Thyroid gland (tissue), 4 donors: ENCODE measurements around the gene SLC11A2. TPM values are rescaled to one million over a fixed set of nuclear protein-coding genes. Genes with fewer than 3 reads are reported as not detected.

Experiments
- DNase-seq, 2 donors: peaks; one replicate each; pipeline ENCODE4 v3.0.0-alpha.2; 2019
- H3K27ac ChIP-seq, 3 donors: fragments of 200-600 bp; sonication (generic); 1 replicate in 2 of 3; 2 replicates in 1 of 3; pipeline ENCODE4 v1.5.1; 2016 to 2019; ENCODE audit warnings: mild to moderate bottlenecking in 1 of 3, moderate library complexity in 1 of 3
- H3K27me3 ChIP-seq: fragments of 200-600 bp; sonication (generic); one replicate; pipeline ENCODE4 v1.5.1; 2019
- H3K36me3 ChIP-seq, 2 donors: fragments of 200-600 bp; sonication (generic); one replicate each; pipeline ENCODE4 v1.5.1; 2016 to 2019
- H3K4me1 ChIP-seq, 2 donors: fragments of 200-600 bp; sonication (generic); one replicate each; pipeline ENCODE4 v1.5.1; 2017 to 2019
- H3K4me3 ChIP-seq, 3 donors: fragments of 200-600 bp; sonication (generic); replicated peaks in 1 of 3; 1 replicate in 2 of 3; 2 replicates in 1 of 3; pipeline ENCODE4 v1.5.1; 2016; ENCODE audit warnings: mild to moderate bottlenecking in 1 of 3
- H3K9me3 ChIP-seq: fragments of 200-600 bp; sonication (generic); one replicate; pipeline ENCODE4 v1.5.1; 2017
- POLR2A ChIP-seq, 2 donors: fragments of 450-650 bp; IDR thresholded peaks; one replicate each; pipeline ENCODE4 v1.6.1; 2017; ENCODE audit warnings: antibody characterized with exemption in 2 of 2, mild to moderate bottlenecking in 2 of 2, moderate library complexity in 1 of 2
- WGBS, 2 donors: methylation state at CpG; one replicate each; pipeline ENCODE4 v1.1.5; 2017; 5-methylcytosine and 5-hydroxymethylcytosine counted together
- intact Hi-C: fragments of 100-400 bp; cut with DNase I; formaldehyde crosslinking; loops from one replicate; pipeline ENCODE4 v1.15.1; 2023
- total RNA-seq, 4 donors: library from RNA; depleted of rRNA; stranded (reverse); fragments of >200 nt; gene quantifications; one replicate each; pipeline ENCODE4 v1.2.3, GENCODE V29; 2016
- TF ChIP-seq, protein P1 (sequence below), 6 experiments: fragments of 200-600 bp in 3 of 6; fragments of 450-650 bp in 3 of 6; sonication (generic) in 3 of 6; IDR thresholded peaks; one replicate each; pipeline ENCODE4 v1.5.1; 2016 to 2019; ENCODE audit warnings: antibody characterized with exemption in 6 of 6, mild to moderate bottlenecking in 2 of 6, inconsistent platforms in 1 of 6, moderate library complexity in 1 of 6

Gene SLC11A2
- total RNA-seq, 4 donors from 2014 or later: 100 to 163 (median 140) TPM

- Histone ChIP-seq H3K9me3 (no peaks in the 10 kb centered on the region), H3K27me3 (no peaks in the 10 kb centered on the region), H3K4me3 (no peak overlapping the region), H3K36me3 (peaks cover 12 to 14% of the 10 kb centered on the region in 2 donors), H3K27ac (peak overlapping the region; percentile 82 to 92 (median 85)), H3K4me1 (peaks cover 61 to 86% of the 10 kb centered on the region in 2 donors)
- TF ChIP-seq, protein P1, sequence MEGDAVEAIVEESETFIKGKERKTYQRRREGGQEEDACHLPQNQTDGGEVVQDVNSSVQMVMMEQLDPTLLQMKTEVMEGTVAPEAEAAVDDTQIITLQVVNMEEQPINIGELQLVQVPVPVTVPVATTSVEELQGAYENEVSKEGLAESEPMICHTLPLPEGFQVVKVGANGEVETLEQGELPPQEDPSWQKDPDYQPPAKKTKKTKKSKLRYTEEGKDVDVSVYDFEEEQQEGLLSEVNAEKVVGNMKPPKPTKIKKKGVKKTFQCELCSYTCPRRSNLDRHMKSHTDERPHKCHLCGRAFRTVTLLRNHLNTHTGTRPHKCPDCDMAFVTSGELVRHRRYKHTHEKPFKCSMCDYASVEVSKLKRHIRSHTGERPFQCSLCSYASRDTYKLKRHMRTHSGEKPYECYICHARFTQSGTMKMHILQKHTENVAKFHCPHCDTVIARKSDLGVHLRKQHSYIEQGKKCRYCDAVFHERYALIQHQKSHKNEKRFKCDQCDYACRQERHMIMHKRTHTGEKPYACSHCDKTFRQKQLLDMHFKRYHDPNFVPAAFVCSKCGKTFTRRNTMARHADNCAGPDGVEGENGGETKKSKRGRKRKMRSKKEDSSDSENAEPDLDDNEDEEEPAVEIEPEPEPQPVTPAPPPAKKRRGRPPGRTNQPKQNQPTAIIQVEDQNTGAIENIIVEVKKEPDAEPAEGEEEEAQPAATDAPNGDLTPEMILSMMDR (IDR thresholded peaks at IDR 0.05): no peak
- TF ChIP-seq POLR2A (IDR thresholded peaks at IDR 0.05): peak in 1 of 2 donors; percentile 79
- peak; percentile 93 to 94 for DNase-seq
- intact Hi-C loops: no loop called here
- 17 to 36% methylated on average over 8 of the region's 8 CpGs for WGBS, 2 donors
Observed at GRCh38 chr12:51009056-51009440, 17.1 kb downstream of the SLC11A2 start.

- intact Hi-C loops: no loop called here
- TF ChIP-seq, protein P1 (IDR thresholded peaks at IDR 0.05): no peak
- TF ChIP-seq POLR2A (IDR thresholded peaks at IDR 0.05): no peak
- Histone ChIP-seq H3K4me3 (no peak overlapping the region), H3K27ac (peak overlapping the region; percentile 82 to 92 (median 85)), H3K36me3 (peaks cover 12 to 15% of the 10 kb centered on the region in 2 donors), H3K9me3 (no peaks in the 10 kb centered on the region), H3K27me3 (no peaks in the 10 kb centered on the region), H3K4me1 (peaks cover 57 to 85% of the 10 kb centered on the region in 2 donors)
- DNase-seq: no peak
- WGBS, 2 donors: 96 to 100% methylated on average over 1 of the region's 1 CpG
Observed at GRCh38 chr12:51008329-51009055, 17.7 kb downstream of the SLC11A2 start.

DNA sequence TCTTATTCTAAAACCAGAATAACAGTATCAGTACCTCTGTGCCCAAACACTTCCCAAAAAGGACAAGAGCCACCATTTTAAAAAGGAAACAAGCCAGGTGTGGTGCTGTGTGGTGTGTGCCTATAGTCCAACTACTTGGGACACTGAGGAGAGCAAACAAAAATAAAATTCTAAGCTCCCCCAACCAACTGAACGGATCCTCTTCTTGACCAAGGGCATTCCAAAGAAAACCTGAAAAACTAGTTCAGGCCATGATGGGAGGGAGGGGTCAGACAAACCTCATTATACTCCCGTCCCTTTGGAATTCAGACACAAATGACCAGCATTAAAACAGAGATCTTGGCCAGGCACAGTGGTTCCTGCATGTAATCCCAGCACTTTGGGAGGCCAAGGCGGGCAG, 20.5 kb downstream of the SLC11A2 start:
- no peak overlapping the region for H3K4me3 ChIP-seq
- peak overlapping the region; percentile 85 to 92 (median 88) for H3K27ac ChIP-seq
- intact Hi-C loops: no loop called here
- DNase-seq: peak; percentile 63 to 68
- WGBS, 2 donors: 46 to 48% methylated on average over 3 of the region's 3 CpGs
- H3K4me1 ChIP-seq: peaks cover 37 to 59% of the 10 kb centered on the region in 2 donors
- H3K27me3 ChIP-seq: no peaks in the 10 kb centered on the region
- no peaks in the 10 kb centered on the region for H3K9me3 ChIP-seq
- TF ChIP-seq, protein P1 (IDR thresholded peaks at IDR 0.05): no peak
- peak in 1 of 2 donors; percentile 61 for TF ChIP-seq POLR2A (IDR thresholded peaks at IDR 0.05)
- peaks cover 12 to 15% of the 10 kb centered on the region in 2 donors for H3K36me3 ChIP-seq

DNA sequence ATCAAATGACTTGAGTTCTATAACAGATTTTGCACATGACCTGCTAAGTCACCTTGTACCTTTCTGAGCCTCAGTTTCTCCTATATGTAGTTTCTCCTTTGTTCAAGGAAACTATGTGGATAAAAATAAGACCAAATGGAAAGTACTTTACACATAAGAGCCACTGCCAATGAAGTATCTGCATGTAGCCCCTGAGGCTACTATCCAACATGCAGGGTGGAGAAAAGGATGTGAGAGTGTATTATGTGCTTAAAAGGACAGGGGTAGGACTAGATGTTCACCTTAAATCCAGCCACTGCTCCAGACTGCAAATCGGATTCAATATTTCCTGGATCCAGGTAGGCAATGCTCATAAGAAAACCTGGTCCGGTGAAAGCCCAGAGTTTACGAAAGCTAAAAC, 21.2 kb downstream of the SLC11A2 start:
- no peak for TF ChIP-seq POLR2A (IDR thresholded peaks at IDR 0.05)
- TF ChIP-seq, protein P1 (IDR thresholded peaks at IDR 0.05): no peak
- intact Hi-C loops: no loop called here
- Histone ChIP-seq H3K36me3 (peaks cover 12 to 15% of the 10 kb centered on the region in 2 donors), H3K27ac (peak overlapping the region; percentile 85 to 92 (median 88)), H3K27me3 (no peaks in the 10 kb centered on the region), H3K4me1 (peaks cover 31 to 53% of the 10 kb centered on the region in 2 donors), H3K4me3 (no peak overlapping the region), H3K9me3 (no peaks in the 10 kb centered on the region)
- 88 to 89% methylated on average over 3 of the region's 3 CpGs for WGBS, 2 donors
- DNase-seq: no peak

DNA sequence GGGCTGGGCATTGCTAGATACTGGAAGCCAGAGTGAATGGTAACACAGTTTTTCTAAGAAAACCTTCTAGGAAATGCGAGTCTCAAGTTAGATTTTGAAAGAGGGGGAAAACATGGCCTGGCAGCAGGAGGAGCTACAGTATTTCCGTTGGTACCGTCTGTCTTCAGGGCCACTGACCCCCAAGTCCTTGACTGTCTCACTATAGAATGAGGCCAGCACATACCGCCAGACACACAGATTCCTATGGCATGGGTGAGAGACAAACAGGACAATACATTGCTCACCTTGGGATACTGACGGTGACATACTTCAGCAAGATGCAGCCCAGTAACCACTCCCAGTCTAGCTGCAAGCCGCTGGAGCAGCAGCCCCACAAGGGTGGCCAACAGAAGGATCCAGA, 21.7 kb downstream of the SLC11A2 start:
- Histone ChIP-seq H3K27me3 (no peaks in the 10 kb centered on the region), H3K4me1 (peaks cover 25 to 48% of the 10 kb centered on the region in 2 donors), H3K27ac (peak overlapping the region; percentile 85 to 92 (median 88)), H3K36me3 (peaks cover 13 to 16% of the 10 kb centered on the region in 2 donors), H3K9me3 (no peaks in the 10 kb centered on the region), H3K4me3 (no peak overlapping the region)
- no peak for TF ChIP-seq POLR2A (IDR thresholded peaks at IDR 0.05)
- TF ChIP-seq, protein P1 (IDR thresholded peaks at IDR 0.05): no peak
- no peak for DNase-seq
- 88 to 89% methylated on average over 6 of the region's 6 CpGs for WGBS, 2 donors
- intact Hi-C loops: no loop called here
